GM04504 (cell line): ENCODE results near the gene DDIAS.
"Not testable (repeated sequence)": the region's sequence is repeated elsewhere in the genome, so short reads cannot be mapped to it uniquely, and the experiment has no call there.

Experiments used
- DNase-seq: peaks from one replicate; pipeline ENCODE4 v3.0.0-alpha.2; 2012; ENCODE audit warnings: low read depth

DDIAS gene

DNA sequence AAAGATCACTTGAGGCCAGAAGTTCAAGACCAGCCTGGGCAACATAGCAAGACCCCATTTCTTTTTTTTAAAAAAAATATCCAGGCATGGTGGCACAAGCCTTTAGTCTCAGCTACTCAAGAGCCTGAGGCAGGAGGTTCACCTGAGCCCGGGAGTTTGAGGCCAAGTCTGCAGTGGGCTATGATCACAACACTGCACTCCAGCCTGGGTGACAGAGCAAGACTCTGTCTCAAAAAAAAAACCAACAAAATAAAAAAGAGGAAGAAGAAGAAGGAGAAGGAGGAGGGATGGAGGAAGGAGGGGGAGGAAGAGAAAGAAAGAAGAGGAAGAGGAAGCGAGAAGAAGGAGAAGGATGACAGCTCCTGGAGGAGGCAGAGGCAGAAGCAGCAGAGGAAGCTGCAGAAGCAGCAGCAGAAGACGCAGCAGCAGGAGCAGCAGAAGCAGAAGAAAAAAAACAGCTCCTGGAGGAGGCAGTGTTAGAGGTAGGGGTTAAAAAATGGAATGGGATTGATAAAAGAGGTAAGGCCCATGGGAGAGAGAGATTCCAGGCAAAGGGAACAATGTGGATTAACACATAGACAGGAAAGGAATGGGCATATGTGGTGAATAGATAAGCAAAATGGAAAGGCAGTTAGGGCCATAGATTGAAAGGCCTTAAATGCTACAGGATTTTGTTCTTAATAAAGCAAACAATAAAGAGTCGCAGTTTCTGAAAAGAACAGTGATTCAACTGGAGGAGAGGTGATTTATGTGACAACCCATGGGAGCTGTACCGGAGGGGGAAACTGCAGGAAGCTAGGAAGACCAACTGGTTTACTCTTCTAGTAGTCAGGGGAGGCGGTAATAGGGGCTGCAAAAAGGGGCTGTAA, 12.2 kb upstream of the DDIAS start:
- no peak for DNase-seq

DNA sequence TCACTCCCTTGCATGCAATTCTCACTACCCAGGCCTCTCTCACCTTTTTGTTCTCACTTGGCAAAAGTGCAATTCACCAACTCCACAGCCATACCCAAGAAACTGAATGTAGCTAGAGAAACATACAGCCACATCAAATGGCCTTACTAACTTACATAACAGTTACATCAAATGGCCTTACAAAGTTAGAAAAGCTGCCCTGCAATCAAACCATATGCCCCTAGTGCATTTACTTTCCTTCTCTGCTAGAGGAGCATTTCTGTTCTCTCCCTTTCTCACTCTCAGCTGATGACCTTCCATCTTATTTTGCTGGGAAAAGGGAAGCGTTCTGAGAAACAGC, 11.6 kb upstream of the DDIAS start:
- no peak for DNase-seq

DNA sequence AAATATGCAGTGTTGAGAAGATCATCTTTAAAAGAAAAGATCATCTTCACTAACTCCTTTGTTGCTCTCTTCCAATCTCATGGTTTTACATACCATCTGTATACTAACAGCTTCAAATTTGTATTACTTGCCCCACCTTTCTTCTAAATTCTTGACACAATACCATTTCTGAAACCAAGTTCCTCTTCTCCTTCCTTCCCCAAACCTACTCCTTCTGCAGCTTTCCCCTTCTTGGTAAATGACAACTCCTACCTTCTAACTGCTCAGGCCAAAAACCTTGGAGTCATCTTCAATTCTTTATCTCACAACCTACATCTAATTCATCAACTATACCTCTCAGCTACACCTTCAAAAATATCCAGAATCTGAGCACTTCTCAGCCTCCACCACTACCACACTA, 10.6 kb upstream of the DDIAS start:
- no peak for DNase-seq

DNA sequence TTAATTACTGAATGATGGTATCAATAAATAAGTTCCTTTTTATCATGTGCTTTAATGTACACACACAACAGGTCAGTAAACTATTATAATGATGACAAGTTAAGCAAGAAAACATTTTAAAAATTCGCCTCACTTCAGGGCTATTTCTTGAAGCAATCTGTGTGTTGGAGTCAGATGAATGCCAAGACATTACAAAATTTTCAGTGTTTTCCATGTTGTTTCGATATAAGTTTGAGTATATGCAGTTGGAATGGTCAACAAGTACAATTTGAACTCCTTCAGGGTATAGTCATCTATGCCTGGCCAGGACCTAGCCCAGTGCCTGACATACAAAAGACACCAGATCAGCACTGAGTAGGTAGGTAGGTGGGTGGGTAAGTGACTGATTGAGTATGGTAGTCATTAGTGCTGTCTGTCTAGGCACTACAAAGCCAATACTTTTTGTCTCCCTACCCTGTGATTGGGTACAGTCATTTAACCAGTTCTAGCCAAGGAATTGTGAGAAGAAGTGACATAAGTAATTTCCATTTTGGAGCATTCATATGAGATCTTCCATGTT, 8.8 kb upstream of the DDIAS start:
- no peak for DNase-seq

DNA sequence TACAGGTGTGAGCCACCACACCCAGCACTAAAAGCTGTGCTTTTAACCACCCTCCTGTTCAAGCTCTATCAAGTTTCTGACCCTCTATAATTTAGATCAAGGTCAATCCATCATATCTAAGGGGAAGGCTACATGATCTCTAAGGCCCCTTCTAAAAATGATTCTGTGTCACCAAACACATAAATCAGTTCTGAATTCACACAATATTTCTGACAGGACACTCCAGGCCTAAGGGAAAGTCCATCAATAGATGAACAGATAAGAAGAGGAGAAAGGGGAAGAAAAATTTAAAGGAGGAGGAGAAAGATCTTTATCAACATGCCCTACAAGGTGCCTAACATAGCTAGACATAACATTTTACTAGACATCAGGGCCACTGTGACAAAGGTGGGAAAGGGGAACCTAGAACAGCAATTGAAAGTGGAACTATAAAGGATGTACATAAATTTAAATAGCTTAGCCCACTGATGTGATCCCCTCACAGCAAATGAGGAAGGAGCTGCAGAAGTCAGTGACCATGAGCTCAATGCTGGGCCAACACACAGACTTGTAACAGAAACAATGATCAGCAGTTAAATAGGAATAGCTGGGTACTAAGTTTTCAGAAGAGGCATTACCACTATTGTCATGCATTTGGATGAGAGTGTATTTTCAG, 6.0 kb upstream of the DDIAS start:
- DNase-seq: no peak

DNA sequence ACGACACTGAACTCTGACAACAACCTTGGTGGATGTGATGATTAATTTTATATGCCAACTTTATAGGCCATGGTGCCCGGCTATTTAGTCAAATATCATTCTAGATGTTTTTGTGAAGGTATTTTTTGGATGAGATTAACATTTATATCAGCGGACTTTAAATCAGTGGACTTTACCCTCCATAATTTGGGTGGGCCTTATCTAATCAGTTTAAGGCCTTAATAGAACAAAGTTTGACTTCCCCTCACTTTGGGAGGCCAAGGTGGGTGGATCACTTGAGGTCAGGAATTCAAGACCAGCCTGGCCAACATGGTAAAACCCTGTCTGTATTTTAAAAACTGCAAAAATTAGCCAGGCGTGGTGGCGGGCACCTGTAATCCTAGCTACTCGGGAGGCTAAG, 5.4 kb upstream of the DDIAS start:
- no peak for DNase-seq

DNA sequence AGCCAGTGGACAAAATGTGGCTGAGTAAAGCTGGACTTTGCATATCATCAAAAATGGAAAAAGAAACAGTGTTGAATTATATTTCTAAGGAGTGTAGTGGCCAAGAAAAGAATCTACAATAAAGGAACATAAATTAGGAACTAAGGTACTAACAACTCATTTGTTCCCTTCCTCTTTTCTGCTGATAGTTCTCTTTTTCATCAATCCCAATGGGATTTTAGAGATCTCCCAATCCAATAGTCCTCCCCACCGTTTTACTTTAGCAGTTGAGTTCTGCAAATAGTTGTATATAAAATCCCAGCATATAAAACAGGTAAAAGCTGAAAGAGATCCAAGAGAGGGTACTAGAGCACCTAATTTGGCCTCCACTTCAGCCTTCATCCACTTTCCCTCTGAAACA, 3.3 kb upstream of the DDIAS start:
- DNase-seq: no peak

DNA sequence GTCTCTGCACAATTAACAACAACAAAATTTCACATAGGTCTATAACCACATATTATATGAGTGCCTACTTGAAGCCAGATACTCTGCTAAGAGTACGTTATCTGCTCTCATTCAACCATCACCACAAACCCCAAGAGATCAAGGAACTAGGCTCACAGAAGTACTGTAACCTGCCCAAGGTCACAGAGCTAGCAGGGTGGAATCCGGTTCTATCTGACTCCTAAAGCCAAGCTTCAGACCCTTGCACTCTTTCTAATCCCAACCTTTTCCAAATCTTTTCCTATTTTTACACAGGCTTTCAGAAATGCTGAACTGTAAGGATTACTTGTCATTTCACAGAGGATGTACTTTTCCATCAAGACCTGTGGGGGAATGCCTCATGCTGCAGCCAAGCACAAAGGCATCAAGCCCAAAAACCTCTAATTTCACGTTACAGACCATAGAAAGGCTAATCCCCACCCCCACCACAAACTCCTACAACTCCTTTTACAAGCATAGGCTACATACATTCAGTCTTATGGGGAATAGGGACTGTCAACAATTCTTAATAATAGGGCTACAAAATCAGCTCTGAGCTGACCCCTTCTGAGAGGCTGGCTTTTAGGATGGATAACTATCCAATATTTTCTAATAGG, 2.2 kb upstream of the DDIAS start:
- no peak for DNase-seq

DNA sequence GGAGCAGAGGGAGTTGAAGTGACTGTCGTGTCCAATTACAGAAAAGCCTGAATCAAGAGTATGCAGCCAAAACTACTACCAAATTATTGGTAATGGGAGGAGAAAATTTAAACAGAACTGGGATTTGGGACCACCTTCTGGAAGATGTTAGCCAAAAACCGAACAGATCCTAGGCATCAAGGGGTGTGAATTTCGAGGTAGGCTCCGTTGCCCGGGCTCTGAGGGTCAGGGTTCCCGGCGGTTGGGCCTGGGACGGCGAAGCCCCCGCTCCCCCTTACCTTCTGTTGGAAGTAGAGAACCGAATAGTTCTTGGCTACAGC, 1.6 kb upstream of the DDIAS start:
- DNase-seq: no peak

DNA sequence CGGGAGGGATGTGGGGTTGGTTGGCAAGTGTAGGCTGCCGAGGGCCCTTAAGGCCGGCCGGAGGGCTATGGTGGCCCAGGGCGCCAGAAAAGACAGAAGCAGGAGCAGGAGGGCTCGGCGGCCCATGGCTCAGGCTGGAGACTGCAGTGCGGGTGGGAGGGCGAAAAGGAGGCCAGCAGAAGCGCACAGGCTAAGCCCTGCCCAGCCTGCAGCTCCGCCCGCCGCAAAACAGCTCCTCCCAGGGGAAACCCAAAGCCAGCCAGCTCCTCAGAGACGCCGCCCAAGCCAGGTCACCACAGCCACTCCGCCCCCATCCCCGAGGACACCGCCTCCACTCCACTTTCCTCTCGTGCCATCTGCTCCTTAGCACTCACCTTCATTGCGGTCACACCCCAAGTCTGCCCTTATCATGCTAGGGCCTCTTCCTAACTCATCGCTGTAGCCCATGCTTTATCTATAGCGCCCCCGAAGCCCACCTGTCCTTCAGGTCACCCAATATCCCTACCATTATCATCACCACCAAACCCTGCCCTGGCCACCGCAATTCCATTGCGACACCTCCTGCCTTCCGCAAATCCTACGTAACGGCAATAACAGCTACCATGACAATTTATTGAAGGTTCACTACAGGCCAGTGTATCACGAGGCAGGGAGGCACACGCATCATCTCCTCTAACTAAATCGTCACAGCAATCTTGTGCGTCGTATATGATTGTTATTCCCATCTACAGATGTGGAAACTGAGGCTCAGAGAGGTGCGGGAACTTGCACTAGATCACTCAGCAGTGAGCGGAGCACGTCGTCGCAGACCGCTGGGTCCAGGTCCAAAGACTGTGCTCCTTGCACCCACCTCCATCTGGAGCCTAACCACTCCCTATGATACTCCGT, 1.0 kb upstream of the DDIAS start, which contains the start of gene PRCP:
TSS of gene PRCP (minus strand) at position 154 of the 888 bp plus-strand sequence. CDS start at position 126, 28 bp downstream.
- DNase-seq: peak; percentile 79

DNA sequence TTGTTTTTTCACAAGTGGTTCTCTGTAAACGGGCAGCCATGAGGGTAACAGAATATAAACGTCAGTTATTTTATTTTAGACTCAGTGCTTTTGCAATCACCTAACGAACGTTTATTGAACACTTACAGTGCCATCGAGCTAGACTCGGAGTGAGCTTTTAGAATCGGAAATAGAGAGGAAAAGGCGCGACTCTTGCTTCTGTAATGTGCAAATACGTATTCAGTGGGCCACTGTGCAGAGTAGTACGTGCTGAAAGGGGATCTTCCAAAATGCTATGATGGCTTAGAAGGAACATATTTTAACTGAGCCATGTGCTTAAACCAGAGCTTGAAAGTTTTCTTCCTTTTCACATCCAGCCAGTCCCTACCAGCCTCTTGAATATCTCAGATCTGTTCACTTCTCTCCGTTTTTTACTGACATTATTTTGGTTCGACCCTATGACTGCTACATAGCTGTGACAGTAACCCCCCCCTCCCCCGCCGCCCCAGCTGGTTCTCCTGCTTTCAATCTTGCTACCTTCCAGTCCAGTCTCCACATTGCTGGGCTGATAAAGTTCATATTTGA, 468 bp downstream of the DDIAS start:
- no peak for DNase-seq

DNA sequence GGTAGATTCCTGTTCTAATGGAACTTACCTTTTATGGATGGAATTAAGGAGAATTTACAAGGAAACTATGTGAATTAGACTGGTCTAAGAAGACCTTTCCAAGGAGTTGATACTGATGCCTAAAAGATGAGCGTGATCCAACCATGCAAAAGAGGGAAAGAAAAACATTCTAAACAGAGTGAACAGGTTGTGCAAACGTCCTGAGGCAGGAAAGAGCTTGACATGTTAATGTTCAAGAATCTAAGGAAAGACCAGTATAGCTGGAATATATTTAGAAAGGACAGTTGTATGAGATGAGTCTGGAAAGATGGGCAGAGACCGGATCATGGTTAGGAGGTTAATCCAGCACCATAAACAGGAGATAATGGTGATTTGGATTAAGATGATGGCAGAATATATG, 1.3 kb downstream of the DDIAS start:
- no peak for DNase-seq

DNA sequence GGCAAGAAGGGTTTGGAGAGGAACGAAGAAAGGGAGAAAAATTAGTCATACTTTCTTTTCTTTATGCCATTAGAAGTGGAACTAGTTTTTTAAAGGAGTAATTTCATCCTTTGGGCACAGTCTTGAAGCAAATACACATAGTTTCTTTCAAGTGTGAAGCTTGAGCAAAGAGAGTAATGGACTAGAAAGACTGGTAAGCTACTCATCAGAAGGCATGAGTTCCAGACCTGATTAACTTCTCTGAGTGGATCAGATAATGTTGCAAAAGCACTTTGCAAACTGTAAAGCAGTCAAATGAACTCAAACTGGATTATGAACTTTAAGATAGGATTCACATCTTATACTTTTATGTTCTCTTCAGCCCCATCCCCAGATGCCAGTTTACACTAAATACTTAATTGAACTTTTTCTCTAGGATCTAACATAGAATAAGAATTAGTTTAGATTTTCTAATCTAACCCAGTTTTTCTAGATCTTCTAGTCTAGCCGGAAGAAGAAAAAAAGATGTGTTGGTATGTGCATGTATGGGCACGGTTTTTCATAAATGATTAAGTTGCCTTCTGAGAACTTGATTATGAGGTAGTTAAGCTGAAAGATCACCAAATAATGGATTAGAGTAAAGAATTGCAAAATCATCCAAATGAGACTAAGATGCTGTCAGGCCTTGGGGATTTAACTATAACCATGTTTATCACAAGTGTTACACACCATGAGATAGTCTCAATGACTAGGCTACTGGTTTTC, 2.5 kb downstream of the DDIAS start:
- no peak for DNase-seq

DNA sequence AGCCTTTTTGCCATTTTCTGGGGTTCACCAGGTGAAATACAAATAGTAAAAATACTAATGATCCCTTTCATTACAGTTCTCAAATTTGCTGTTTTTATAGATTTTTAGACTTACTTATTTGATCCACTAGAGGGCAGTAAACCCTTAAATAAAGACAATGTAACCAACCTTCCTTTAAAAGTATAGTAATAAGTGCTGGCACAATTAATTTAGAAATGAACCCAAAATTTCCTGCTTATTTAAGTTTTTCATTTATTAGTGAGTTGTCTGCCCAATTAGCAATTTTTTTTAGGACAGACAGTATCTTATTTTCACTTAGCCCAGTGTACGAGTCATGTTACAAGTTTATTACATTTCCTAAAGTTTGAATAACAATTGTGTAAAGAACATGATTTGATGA, 4.7 kb downstream of the DDIAS start:
- DNase-seq: peak; percentile 9

DNA sequence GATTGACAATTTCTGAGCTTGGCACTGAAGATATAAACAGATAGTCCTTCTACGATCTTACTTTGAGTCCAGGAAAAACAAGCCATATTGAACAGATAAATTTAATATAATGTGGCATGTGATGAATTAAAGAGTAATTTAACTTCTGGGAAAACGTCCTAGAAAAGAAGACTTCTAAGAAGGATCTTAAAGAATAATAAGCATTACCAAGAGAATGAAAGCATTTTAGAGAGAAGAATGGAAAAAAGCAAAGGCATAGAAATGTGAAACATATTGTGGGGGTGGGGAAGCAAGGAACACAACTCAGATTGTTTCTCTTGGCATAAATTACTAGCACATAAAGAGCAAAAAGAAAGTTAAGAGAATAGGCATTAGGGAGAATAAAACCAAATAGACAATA, 5.4 kb downstream of the DDIAS start:
- DNase-seq: no peak

DNA sequence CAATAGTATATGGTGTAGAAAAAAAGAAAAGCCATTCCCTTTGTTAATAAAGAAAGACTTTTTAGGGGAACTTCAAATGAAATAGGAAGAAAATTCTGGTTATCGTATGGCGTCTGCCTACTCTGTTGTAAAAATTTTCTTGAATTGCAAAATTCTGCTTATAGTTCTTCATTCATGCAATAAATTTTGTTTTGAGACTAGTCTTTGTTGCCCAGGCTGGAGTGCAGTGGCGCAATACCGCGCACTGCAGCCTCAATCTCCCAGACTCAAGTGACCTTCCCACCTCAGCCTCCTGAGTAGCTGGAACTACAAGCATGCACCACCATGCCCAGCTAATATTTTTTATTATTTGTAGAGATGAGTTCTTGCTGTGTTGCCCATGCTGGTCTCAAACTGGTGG, 5.8 kb downstream of the DDIAS start:
- no peak for DNase-seq

DNA sequence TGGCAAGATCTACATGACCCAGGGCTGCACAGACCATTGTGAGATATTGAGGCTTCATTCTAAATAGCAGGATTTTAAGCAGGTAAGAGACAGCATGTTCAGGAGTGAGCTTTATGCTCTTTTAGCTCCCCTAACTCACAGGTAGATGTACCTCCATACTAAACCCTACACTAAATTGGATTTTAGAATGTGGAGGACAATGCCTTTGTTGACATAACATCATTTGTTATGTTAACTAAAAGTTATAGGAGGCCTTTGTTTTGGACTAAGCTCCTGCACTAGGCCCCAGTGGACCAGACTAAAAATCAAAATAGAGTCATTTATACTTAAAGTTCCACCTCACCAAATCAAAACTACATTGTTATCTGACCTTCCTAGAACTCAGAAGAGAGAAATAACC, 6.8 kb downstream of the DDIAS start:
- no peak for DNase-seq

DNA sequence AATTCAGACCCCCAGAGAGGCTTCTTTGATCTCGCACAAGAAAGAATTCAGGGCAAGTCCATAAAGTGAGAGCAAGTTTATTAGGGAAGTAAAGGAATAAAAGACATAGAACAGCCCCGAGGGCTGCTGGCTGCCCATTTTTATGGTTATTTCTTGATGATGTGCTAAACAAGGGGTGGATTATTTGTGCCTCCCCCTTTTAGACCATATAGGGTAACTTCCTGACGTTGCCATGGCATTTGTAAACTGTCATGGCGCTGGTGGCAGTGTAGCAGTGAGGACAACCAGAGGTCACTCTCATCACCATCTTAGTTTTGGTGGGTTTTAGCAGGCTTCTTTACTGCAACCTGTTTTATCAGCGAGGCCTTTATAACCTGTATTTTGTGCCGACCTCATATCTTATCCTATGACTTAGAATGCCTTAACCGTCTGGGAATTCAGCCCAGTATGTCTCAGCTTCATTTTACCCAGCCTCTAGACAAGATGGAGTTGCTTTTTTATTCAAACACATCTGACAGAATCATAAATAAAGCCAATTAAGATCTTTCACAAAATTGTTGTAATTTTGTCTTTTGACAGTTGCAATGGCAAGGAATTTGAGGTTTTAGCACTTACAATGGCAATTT, 7.6 kb downstream of the DDIAS start:
- DNase-seq: no peak

DNA sequence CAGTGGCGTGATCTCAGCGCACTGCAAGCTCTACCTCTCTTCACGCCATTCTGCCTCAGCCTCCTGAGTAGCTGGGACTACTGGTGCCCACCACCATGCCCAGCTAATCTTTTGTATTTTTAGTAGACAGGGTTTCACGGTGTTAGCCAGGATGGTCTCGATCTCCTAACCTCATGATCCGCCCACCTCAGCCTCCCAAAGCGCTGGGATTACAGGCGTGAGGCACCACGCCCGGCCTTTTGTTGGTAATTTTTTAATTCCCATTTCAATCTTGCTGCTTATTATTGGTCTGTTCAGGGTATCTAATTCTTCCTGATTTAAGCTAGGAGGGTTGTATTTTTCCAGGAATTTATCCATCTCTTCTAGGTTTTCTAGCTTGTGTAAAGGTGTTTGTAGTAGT, 18.2 kb downstream of the DDIAS start:
- DNase-seq: not testable (repeated sequence)

DNA sequence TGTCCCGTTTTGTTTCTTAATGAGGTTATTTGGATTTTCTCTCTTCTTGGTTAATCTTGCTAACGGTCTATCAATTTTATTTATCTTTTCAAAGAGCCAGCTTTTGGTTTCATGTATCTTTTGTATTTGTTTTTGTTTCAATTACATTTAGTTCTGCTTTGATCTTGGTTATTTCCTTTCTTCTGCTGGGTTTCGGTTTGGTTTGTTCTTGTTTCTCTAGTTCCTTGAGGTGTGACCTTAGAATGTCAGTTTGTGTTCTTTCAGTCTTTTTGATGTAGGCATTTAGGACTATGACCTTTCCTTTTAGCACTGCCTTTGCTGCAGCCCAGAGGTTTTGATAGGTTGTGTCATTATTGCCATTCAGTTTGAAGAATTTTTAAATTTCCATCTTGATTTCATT, 18.7 kb downstream of the DDIAS start:
- not testable (repeated sequence) for DNase-seq
